ENCODE data around the gene FMN1.

- TF ChIP-seq POLR2AphosphoS5 (IDR thresholded peaks at IDR 0.05) (no peak), POLR2A (IDR thresholded peaks at IDR 0.05) (no peak)
- TF ChIP-seq, protein P1, sequence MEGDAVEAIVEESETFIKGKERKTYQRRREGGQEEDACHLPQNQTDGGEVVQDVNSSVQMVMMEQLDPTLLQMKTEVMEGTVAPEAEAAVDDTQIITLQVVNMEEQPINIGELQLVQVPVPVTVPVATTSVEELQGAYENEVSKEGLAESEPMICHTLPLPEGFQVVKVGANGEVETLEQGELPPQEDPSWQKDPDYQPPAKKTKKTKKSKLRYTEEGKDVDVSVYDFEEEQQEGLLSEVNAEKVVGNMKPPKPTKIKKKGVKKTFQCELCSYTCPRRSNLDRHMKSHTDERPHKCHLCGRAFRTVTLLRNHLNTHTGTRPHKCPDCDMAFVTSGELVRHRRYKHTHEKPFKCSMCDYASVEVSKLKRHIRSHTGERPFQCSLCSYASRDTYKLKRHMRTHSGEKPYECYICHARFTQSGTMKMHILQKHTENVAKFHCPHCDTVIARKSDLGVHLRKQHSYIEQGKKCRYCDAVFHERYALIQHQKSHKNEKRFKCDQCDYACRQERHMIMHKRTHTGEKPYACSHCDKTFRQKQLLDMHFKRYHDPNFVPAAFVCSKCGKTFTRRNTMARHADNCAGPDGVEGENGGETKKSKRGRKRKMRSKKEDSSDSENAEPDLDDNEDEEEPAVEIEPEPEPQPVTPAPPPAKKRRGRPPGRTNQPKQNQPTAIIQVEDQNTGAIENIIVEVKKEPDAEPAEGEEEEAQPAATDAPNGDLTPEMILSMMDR (IDR thresholded peaks at IDR 0.05) = no peak
Observed at GRCh38 chr15:32922541-32922940, 272.0 kb downstream of the FMN1 start.

All from upper lobe of left lung (tissue), 4 donors.